Astrocyte (in vitro differentiated cells and primary cell): ENCODE measurements around the gene RAP1A.

Source experiments
- EZH2 ChIP-seq: IDR thresholded peaks from 2 replicates; pipeline ENCODE4 v1.6.1; 2012; ENCODE audit warnings: mild to moderate bottlenecking, low read length, inconsistent platforms; ENCODE audit not compliant: insufficient read depth
- TF ChIP-seq, protein P1 (sequence below): IDR thresholded peaks from 2 replicates; pipeline ENCODE4 v1.5.1; 2011; ENCODE audit warnings: low read depth, mild to moderate bottlenecking, inconsistent platforms, low read length, moderate library complexity; ENCODE audit not compliant: insufficient read depth

DNA sequence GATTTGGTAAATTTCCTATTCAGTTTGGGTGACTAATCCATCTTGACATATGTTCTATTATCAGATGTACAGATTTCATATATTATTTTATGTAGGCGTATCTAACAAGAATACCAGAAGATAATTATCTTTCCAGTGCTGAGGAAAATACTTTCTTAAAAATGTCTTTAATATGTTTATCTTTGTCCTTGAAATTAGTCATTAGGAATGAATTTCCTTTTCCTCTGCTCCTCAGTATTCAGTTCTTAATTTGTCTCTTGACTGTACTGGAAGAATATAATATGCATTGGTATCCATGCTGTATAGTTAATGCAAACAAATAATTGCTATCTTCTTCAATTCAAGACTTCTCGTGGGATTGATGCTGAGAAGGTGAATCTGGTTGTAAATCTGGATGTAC is 142.7 kb downstream of the RAP1A start:
- TF ChIP-seq, protein P1, sequence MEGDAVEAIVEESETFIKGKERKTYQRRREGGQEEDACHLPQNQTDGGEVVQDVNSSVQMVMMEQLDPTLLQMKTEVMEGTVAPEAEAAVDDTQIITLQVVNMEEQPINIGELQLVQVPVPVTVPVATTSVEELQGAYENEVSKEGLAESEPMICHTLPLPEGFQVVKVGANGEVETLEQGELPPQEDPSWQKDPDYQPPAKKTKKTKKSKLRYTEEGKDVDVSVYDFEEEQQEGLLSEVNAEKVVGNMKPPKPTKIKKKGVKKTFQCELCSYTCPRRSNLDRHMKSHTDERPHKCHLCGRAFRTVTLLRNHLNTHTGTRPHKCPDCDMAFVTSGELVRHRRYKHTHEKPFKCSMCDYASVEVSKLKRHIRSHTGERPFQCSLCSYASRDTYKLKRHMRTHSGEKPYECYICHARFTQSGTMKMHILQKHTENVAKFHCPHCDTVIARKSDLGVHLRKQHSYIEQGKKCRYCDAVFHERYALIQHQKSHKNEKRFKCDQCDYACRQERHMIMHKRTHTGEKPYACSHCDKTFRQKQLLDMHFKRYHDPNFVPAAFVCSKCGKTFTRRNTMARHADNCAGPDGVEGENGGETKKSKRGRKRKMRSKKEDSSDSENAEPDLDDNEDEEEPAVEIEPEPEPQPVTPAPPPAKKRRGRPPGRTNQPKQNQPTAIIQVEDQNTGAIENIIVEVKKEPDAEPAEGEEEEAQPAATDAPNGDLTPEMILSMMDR, result no peak
- TF ChIP-seq EZH2, result no peak
